GM21529 (cell line): ENCODE measurements around the gene DPYSL4.

Source experiments
- ATAC-seq: cut with Tn5 transposase; IDR thresholded peaks from one replicate; pipeline ENCODE4 v1.9.1; 2021; ENCODE audit not compliant: unreplicated experiment

The DPYSL4 gene

GRCh38 chr10:132193907-132194552 is 7.3 kb downstream of the DPYSL4 start:
- no peak for ATAC-seq

DNA sequence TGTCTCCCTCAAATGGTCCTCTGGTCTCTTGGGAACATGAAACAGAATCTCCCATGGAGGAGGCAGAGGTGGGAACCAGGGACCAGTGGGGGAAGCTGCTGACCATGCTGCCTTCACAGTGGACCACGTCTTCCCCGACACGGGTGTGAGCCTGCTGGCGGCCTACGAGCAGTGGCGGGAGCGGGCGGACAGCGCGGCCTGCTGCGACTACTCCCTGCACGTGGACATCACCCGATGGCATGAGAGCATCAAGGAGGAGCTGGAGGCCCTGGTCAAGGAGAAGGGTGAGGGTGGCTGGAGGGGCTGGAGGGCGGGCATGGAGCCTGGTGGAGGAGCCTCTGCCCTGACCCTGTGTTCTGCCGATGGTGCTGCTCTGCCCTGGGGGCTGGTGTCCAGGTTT is 8.0 kb downstream of the DPYSL4 start:
- ATAC-seq = no peak

- no peak for ATAC-seq
Observed at GRCh38 chr10:132195366-132196075, 8.8 kb downstream of the DPYSL4 start.

DNA sequence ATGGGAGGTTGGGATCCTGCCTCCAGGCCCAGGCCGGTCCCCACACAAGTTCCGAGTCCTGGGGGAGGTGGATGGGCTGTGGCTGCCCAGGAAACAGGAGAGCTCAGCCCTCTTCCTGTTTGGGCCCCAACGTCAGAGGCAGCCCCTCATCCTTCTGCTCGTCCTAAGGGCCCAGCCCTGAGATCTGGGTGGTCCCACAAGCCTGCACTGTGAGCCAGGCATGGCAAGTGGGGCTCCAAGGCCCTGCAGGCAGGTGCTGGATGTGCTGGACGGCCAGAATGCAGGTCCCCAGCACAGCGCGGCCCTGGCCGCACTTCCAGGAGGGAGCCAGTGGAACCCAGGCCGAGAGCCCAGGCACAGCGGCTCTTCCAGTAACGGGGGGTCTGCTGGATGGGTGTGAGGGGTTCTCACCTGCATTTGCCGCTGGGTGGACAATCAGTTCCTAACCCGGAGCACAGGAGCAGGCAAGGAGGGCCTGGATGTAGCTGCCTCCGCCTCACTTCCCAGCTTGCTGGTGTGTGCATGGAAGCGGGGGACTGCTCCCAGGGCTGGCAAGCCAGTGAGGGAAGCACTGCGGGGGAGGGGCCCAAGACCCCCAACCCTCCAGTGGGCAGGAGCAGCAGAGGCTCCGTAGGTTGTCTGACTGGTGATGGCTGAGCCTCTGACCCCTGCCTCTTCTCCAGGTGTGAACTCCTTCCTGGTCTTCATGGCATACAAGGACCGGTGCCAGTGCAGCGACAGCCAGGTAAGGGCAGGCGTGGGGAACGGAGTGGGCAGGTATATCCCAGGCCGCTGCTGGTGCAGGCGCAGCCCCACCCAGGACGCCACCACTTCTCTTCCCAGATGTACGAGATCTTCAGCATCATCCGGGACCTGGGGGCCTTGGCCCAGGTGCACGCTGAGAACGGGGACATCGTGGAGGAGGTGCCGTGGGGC is 9.7 kb downstream of the DPYSL4 start:
- ATAC-seq = no peak

- ATAC-seq = no peak
Observed at GRCh38 chr10:132197271-132198067, 10.7 kb downstream of the DPYSL4 start.

DNA sequence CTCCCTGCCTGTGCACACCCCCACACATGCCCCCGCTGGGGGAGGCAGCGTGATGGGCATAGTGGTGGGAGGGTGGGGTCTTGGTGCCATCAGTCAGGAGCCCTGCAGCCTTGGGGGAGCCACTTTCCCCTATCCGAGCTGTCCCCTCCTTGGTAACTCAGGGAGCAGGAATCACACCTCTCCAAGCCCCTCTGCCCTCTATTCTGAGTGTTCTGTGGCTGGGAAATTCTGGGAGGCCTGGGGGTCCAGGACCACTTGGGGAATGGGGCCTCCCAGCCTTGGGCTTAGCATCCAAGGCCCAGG is 11.3 kb downstream of the DPYSL4 start:
- ATAC-seq = no peak

DNA sequence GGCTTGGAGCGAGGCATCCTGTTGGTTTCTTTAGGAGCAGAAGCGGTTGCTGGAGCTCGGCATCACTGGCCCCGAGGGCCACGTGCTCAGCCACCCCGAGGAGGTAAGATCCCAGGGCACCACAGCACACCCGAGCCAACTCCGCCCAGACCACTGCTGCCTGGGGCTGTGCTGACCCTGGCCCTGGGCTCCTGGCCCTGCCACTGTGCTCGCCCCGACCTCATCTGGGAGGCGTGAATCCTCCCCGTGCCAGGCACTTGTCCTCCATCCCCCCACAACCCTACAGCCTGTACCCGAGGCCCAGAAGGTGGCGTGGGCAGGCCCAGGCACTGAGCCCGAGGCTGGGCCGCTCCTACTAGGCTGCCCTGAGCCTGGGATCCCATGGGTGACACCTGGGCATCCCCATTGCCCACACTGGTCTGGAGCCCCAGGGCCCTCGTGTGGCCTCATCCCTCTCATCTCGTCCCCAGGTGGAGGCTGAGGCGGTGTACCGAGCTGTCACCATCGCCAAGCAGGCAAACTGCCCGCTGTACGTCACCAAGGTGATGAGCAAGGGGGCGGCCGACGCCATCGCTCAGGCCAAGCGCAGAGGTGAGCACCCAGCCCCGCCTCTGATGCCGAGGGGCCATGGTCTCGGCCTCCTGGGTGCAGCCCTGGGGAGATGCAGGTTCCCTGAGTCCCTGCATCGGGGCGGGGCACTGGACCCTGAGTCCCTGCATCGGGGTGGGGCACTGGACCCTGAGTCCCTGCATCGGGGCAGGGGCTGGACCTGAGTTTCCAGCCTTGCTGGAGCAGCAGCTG is 11.8 kb downstream of the DPYSL4 start:
- no peak for ATAC-seq

DNA sequence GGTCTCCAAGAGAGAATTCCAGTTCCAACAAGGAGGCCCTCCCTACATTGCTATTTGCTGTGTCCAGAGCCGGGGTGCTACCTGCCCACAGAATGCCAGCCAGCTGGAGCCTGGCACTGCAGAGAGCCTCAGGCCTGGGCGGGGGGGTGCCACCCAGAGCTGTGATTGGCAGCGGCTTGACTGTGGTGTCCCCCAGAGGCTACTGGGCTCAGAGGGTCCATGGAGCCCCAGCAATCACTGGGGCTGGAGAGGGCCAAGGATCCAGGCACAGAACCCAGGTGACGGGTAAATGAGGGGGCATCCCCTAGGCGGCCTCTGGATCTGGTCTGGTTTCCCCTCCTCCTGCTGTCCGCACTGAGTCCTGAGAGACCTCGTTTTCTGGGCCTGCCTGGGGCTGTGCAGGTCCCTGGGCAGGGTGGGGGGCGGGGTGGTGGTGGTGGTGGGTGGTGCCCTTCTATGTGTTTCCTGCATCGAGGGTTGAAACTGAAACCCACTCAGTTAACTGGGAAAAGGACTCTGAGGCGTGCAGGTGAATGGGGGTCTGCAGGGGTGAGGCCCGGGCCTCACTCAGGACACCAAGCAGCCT is 12.6 kb downstream of the DPYSL4 start:
- ATAC-seq = no peak

DNA sequence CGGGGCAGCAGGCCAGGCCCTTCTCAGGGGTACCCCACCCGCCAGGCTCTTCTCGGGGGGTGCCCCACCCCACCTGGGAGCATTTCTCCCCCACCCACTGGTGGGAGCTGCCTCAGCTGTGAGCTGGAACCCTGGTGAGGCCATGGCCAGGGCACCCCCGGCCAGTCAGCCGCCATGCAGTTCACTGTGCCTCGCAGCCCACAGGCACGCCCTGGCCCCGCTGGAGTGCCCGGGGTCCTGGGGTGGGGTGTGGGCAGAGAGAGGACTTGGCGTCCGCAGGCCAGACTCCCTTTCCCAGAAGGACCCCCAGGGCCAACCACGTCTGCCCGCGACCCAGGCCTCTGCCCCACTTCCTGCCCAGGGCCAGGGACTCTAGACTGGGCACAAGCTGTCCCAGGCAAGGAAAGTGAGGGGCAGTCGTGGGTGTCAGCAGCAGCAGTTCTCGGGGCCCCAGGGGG is 13.1 kb downstream of the DPYSL4 start:
- ATAC-seq = no peak

- no peak for ATAC-seq
Observed at GRCh38 chr10:132200344-132201110, 13.8 kb downstream of the DPYSL4 start.

GRCh38 chr10:132201111-132201969 is 14.6 kb downstream of the DPYSL4 start:
- no peak for ATAC-seq

DNA sequence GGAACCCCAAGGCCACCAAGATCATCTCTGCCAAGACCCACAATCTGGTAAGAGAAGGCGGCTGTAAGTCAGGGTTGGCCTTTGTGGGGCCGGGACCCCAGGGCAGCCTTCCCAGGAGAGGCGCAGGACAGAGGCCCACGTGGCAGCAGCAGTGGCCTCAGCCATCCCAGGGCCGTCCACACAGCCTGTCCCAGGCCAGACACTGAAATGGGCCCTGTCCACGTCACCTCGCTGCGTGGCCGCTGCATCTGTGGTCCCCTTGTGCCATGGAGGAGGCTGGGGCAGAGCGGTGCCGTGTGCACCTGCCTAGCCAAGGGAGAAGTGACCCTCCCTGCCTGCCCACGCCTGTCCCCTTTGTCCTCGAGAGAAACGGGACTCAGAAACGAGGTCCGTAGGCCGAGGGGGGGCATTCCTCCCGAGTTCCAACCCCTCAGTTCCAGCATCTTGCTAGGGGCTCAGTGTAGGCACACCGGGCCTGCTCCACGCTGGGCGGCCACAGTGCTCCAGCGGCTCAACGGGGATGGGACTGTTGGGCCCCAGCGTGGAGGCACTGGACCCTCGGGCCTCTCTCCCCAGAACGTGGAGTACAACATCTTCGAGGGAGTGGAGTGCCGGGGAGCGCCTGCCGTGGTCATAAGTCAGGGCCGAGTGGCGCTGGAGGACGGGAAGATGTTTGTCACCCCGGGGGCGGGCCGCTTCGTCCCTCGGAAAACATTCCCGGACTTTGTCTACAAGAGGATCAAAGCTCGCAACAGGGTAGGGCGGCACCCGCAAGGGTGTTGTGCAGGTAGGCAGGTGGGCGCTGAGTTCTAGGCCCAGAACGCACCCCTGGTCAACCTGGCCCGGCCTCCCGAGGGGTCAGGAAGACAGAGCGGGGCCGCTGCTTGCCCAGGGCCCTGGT is 15.6 kb downstream of the DPYSL4 start:
- ATAC-seq = no peak

GRCh38 chr10:132203256-132204077 is 16.7 kb downstream of the DPYSL4 start:
- ATAC-seq = no peak

GRCh38 chr10:132204078-132204780 is 17.5 kb downstream of the DPYSL4 start:
- ATAC-seq = no peak

- ATAC-seq = no peak
Observed at GRCh38 chr10:132204781-132205473, 18.2 kb downstream of the DPYSL4 start.
